Measurements from ENCODE around the gene GDAP1L1.

The GDAP1L1 gene

DNA sequence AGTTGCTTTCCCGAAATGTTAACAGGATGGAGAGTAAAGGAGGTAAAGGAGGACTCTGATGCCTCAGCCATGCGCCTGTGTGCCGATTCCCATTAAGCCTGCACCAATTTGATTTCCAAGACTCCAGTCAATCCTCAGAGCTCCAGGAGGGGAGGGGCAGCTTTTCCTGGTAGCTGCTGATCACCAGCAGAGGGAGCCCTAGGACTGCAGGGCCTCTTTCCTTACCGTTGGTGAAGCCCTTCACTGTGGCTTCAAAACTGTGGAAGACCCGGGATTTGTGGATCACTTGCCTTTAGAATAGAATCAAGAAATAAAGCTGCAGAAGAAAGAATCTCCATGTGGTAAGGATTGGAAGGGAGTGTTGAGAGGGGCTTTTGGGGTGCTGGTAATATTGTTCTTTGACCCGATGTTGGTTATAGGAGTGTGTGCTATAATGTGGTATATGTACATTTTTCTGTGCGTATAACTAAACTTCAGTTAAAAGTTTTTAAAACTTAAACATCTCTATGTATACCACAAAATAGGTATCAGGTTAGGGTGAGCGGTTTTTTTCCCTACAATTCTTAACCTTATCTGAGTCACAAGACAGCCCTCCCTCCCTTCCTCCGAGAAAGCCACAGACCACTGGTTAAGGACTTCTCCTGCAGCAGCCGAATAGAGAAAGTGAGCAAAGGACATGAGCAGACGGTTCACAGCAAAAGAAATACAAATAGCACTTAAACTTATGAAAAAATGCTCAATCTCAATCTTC, 29.6 kb upstream of the GDAP1L1 start:
- no peaks in the 10 kb centered on the region for H3K36me3 Mint-ChIP-seq (ENCODE audit: low read depth)
- H3K4me3 Mint-ChIP-seq: no peak overlapping the region
- peaks cover 8% of the 10 kb centered on the region for H3K27me3 Mint-ChIP-seq (ENCODE audit: low read depth, poor library complexity)
- no peaks in the 10 kb centered on the region for H3K9me3 Mint-ChIP-seq
- peak; percentile 69 for DNase-seq
- TF ChIP-seq CTCF (IDR thresholded peaks at IDR 0.05): peak; percentile 80
- no peak overlapping the region for H3K27ac Mint-ChIP-seq
- peaks cover 22% of the 10 kb centered on the region for H3K4me1 Mint-ChIP-seq

DNA sequence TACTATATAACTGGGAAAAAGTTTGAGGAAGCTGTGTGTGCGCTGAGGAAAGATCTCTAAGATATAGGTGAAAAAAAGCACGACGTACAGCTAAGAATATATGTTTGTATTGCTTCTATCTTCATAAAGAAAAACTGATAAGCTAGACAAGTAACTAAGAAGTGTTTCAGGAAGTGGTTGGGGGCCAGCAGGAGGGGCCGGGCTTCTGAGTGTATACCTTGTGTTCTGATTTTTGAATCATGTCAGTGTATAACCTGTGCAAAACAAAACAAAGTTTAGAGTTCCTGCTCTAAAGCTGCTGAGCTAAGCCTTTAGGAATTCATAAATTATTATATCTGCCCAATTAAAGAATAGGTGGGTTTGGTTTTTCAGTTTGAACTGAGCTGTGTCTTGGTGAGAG, 28.7 kb upstream of the GDAP1L1 start:
- no peak for TF ChIP-seq CTCF (IDR thresholded peaks at IDR 0.05)
- Mint-ChIP-seq H3K27ac (no peak overlapping the region), H3K4me1 (peaks cover 22% of the 10 kb centered on the region), H3K4me3 (no peak overlapping the region), H3K36me3 (ENCODE audit: low read depth) (no peaks in the 10 kb centered on the region), H3K27me3 (ENCODE audit: low read depth, poor library complexity) (peaks cover 8% of the 10 kb centered on the region), H3K9me3 (no peaks in the 10 kb centered on the region)
- no peak for DNase-seq

- Mint-ChIP-seq H3K36me3 (ENCODE audit: low read depth) (no peaks in the 10 kb centered on the region), H3K4me3 (no peak overlapping the region), H3K4me1 (peaks cover 22% of the 10 kb centered on the region), H3K9me3 (no peaks in the 10 kb centered on the region), H3K27me3 (ENCODE audit: low read depth, poor library complexity) (peaks cover 11% of the 10 kb centered on the region), H3K27ac (peak overlapping the region; percentile 84)
- no peak for TF ChIP-seq CTCF (IDR thresholded peaks at IDR 0.05)
- DNase-seq: no peak
These were observed 27.9 kb upstream of the GDAP1L1 start for GRCh38 chr20:44219170-44219730.

GRCh38 chr20:44219791-44220190, 27.3 kb upstream of the GDAP1L1 start:
- no peaks in the 10 kb centered on the region for H3K36me3 Mint-ChIP-seq (ENCODE audit: low read depth)
- no peak for TF ChIP-seq CTCF (IDR thresholded peaks at IDR 0.05)
- no peak for DNase-seq

GRCh38 chr20:44221368-44221954, 25.6 kb upstream of the GDAP1L1 start:
- H3K36me3 Mint-ChIP-seq (ENCODE audit: low read depth): no peaks in the 10 kb centered on the region
- H3K4me3 Mint-ChIP-seq: no peak overlapping the region
- no peak for DNase-seq
- H3K27me3 Mint-ChIP-seq (ENCODE audit: low read depth, poor library complexity): peaks cover 13% of the 10 kb centered on the region
- no peaks in the 10 kb centered on the region for H3K9me3 Mint-ChIP-seq
- H3K27ac Mint-ChIP-seq: no peak overlapping the region
- no peak for TF ChIP-seq CTCF (IDR thresholded peaks at IDR 0.05)
- peaks cover 18% of the 10 kb centered on the region for H3K4me1 Mint-ChIP-seq

More at GRCh38 chr20:44219791-44220190, 27.3 kb upstream of the GDAP1L1 start:
- H3K27ac Mint-ChIP-seq: peak overlapping the region; percentile 84
- H3K9me3 Mint-ChIP-seq: no peaks in the 10 kb centered on the region
- H3K4me1 Mint-ChIP-seq: peaks cover 22% of the 10 kb centered on the region
- peaks cover 13% of the 10 kb centered on the region for H3K27me3 Mint-ChIP-seq (ENCODE audit: low read depth, poor library complexity)
- H3K4me3 Mint-ChIP-seq: no peak overlapping the region
